ENCODE results near the gene ZBTB1. TPM values are rescaled to one million over a fixed set of nuclear protein-coding genes. Genes with fewer than 3 reads are reported as not detected.

Gene ZBTB1
- total and polyA plus RNA-seq, 4 experiments from 2014 or later: 49.7 to 107 (median 95.2) TPM

DNA sequence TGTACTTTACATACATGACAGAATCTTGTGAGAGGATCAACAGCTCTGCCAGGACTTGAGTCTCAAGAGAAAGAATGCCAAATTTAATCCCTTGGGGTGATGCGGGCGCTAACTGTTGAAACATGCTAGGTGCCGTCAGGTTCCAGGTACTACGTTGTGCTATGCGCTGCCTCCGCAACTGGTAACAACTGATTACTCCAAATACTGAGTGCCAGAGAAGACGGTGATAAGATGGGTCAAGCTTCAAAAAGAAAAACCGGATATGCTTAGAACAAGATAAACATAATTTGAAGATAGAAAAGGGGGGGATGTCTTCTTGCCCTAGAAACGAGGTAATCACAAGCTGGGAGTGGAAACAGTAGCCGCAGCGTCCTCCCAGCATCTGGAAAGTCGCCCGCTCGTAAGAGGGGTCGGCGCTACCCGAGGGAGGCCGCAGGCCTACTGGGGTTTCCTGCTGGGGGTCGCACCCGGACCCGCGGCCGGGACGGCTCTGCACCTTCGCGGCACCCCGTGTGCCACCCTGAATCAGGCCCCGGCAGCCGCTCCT is 1.6 kb upstream of the ZBTB1 start:
- ChIA-PET CTCF (ENCODE audit: partially characterized antibody) (interaction anchor here (1.1 to 5.3 kb wide), 9 partner anchors 7 to 75 kb away, joined by 4 to 28 read pairs (median 8); no protein-coding TSS in a partner anchor), POLR2A (ENCODE audit: partially characterized antibody) (interaction anchor here (0.6 to 12.6 kb wide), 19 partner anchors 8 to 909 kb away, joined by 3 to 318 read pairs (median 4); partner anchors contain the start of genes AKAP5, HSPA2 and MTHFD1)
- Mint-ChIP-seq H3K4me3 (peak overlapping the region; percentile 94 to 100 (median 98)), H3K36me3 (peaks cover 1 to 43% of the 10 kb centered on the region in 2 donors), H3K9me3 (peaks cover 0 to 3% (median 0%) of the 10 kb centered on the region in 8 donors), H3K27ac (peak overlapping the region; percentile 94 to 100 (median 99)), H3K4me1 (peaks cover 29 to 79% (median 37%) of the 10 kb centered on the region in 4 donors), H3K27me3 (peaks cover 0 to 2% of the 10 kb centered on the region in 2 donors)
- Histone ChIP-seq H3K27ac (ENCODE audit: low read depth, low read length) (peak overlapping the region; percentile 100), H3K4me3 (ENCODE audit: low read length in 2 of 2) (peak overlapping the region; percentile 47 to 77), H3K4me1 (ENCODE audit: insufficient read depth, low read length) (peaks cover 55% of the 10 kb centered on the region), H3K9me3 (ENCODE audit: control insufficient read depth in 1 of 2, low read length in 2 of 2) (no peaks in the 10 kb centered on the region), H3K27me3 (ENCODE audit: insufficient read depth, low read length) (no peaks in the 10 kb centered on the region), H3K36me3 (ENCODE audit: insufficient read depth, low read length) (peaks cover 2% of the 10 kb centered on the region)
- intact Hi-C loops (cut with micrococcal nuclease): loop anchor here (1.0 to 2.0 kb wide), 5 partner anchors 8 to 650 kb away; partner anchors contain the start of gene SYNE2
- DNase-seq: peak in 2 of 5 donors; percentile 55 to 62

GRCh38 chr14:64503434-64504309 is 898 bp upstream of the ZBTB1 start, which contains the start of gene ZBTB25:
Gene ZBTB25, minus strand, starts transcription at chr14:64503838. Its CDS starts 13,305 bp downstream, at chr14:64490533.
- intact Hi-C loops (cut with micrococcal nuclease): loop anchor here (1.0 to 2.0 kb wide), 6 partner anchors 8 to 651 kb away; partner anchors contain the start of genes CHURC1 and SYNE2
- POLR2A ChIA-PET (ENCODE audit: partially characterized antibody): interaction anchor here (0.6 to 12.6 kb wide), 31 partner anchors 8 to 908 kb away, joined by 3 to 318 read pairs (median 5); partner anchors contain the start of genes AKAP5, HSPA2, MTHFD1 and SPTB
- no peaks in the 10 kb centered on the region for H3K36me3 ChIP-seq (ENCODE audit: insufficient read depth, low read length)
- peak within 1 kb of the TSS; percentile 78 to 87 for H3K4me3 ChIP-seq (ENCODE audit: low read length in 2 of 2)
- DNase-seq: peak; percentile 97 to 100 (median 98)
- Mint-ChIP-seq H3K4me1 (peaks cover 33 to 84% (median 42%) of the 10 kb centered on the region in 4 donors), H3K9me3 (peaks cover 0 to 3% (median 0%) of the 10 kb centered on the region in 8 donors), H3K27me3 (peaks cover 0 to 2% of the 10 kb centered on the region in 2 donors), H3K4me3 (peak within 1 kb of the TSS; percentile 96 to 100 (median 98)), H3K27ac (peak within 1 kb of the TSS; percentile 99 to 100 (median 100)), H3K36me3 (peaks cover 0 to 41% of the 10 kb centered on the region in 2 donors)
- CTCF ChIA-PET (ENCODE audit: partially characterized antibody): interaction anchor here (1.1 to 5.3 kb wide), 7 partner anchors 7 to 75 kb away, joined by 4 to 28 read pairs (median 8); no protein-coding TSS in a partner anchor
- peaks cover 59% of the 10 kb centered on the region for H3K4me1 ChIP-seq (ENCODE audit: insufficient read depth, low read length)
- no peaks in the 10 kb centered on the region for H3K27me3 ChIP-seq (ENCODE audit: insufficient read depth, low read length)
- peak within 1 kb of the TSS; percentile 100 for H3K27ac ChIP-seq (ENCODE audit: low read depth, low read length)
- no peaks in the 10 kb centered on the region for H3K9me3 ChIP-seq (ENCODE audit: control insufficient read depth in 1 of 2, low read length in 2 of 2)

DNA sequence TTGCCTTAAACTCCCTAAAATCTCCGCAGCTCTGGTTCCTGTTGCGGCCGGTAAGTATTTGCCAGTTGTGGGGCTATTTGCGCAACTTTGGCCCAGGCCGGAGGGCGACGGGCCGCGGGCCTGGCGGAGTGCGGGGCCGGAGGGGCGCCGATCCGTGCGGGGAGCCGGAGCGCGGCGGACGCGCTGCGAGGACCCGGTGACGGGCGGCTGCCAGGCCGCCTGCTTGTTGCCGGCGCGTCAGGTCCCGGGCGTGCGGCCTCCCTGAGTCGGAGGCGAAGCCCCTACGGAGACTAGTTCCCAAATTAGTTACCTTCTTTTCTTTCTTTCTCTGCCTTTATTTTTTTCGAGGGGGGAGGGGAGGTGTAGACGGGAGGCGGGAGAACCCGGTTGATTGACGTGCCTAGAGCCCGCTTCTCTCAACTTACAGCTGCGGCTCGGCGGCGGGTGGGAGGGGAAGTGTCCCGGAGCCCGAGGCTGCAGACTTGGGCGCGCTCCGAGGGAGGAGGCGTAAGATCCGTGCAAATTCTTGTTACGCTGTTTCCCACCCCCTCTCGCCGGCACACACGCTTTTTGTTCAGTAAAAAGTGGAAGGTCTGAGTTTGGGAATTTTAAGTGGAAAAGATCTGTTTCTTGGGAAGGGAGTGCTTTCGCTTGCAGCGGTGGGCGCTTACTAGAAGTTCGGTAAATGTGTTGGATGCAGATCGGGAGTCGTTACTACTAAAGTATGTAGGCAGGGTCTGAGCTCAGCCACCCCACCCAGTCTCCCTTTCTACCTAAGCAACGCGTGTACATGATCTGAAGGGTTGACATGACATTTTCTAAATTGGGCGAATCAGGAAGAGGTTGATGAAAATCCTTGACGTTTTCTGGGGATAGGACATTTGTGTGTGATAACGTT is 576 bp downstream of the ZBTB1 start:
- Histone ChIP-seq H3K36me3 (ENCODE audit: insufficient read depth, low read length) (no peaks in the 10 kb centered on the region), H3K27me3 (ENCODE audit: insufficient read depth, low read length) (no peaks in the 10 kb centered on the region), H3K9me3 (ENCODE audit: control insufficient read depth in 1 of 2, low read length in 2 of 2) (no peaks in the 10 kb centered on the region), H3K4me1 (ENCODE audit: insufficient read depth, low read length) (peaks cover 59% of the 10 kb centered on the region), H3K27ac (ENCODE audit: low read depth, low read length) (peak overlapping the region; percentile 100), H3K4me3 (ENCODE audit: low read length in 2 of 2) (peak overlapping the region; percentile 78 to 87)
- Mint-ChIP-seq H3K9me3 (peaks cover 0 to 3% (median 0%) of the 10 kb centered on the region in 8 donors), H3K4me3 (peak overlapping the region; percentile 92 to 100 (median 98)), H3K27me3 (peaks cover 0 to 2% of the 10 kb centered on the region in 2 donors), H3K27ac (peak overlapping the region; percentile 99 to 100 (median 100)), H3K36me3 (peaks cover 0 to 30% of the 10 kb centered on the region in 2 donors), H3K4me1 (peaks cover 35 to 82% (median 43%) of the 10 kb centered on the region in 4 donors)
- peak; percentile 85 to 91 (median 87) for DNase-seq
- CTCF ChIA-PET (ENCODE audit: partially characterized antibody): interaction anchor here (1.0 to 5.3 kb wide), 4 partner anchors 16 to 75 kb away, joined by 3 to 28 read pairs (median 6); no protein-coding TSS in a partner anchor
- POLR2A ChIA-PET (ENCODE audit: partially characterized antibody): interaction anchor here (0.9 to 12.6 kb wide), 28 partner anchors 8 to 907 kb away, joined by 3 to 318 read pairs (median 4); partner anchors contain the start of genes AKAP5, HSPA2, MTHFD1 and SPTB
- intact Hi-C loops (cut with micrococcal nuclease): loop anchor here (1.0 kb wide), 3 partner anchors 35 to 409 kb away; partner anchors contain the start of genes CHURC1, HSPA2 and MTHFD1

DNA sequence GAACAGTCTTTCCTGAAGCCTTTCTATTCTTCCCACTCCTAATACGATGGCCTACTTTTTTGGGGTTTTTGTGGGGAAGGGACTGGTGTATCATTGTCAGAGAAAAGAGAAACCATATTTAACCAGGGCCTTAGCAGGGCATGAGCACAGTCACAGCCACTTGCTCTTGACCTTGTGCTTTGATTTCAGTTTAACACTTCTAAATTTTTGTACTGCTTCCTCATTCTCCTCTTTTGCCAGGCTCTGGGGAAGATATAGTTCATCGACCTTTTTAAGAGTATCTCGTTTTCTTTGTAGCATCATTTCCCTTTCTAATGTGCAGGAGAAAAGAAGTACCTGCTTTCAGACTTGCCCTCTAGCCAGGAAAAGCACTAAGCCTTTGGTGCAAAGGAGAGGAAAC is 2.2 kb downstream of the ZBTB1 start:
- DNase-seq: peak in 1 of 5 donors; percentile 18
- H3K4me1 Mint-ChIP-seq: peaks cover 48 to 82% (median 55%) of the 10 kb centered on the region in 4 donors
- peak overlapping the region; percentile 100 for H3K27ac ChIP-seq (ENCODE audit: low read depth, low read length)
- H3K9me3 ChIP-seq (ENCODE audit: control insufficient read depth in 1 of 2, low read length in 2 of 2): no peaks in the 10 kb centered on the region
- peak overlapping the region; percentile 78 to 87 for H3K4me3 ChIP-seq (ENCODE audit: low read length in 2 of 2)
- POLR2A ChIA-PET (ENCODE audit: partially characterized antibody): interaction anchor here (2.9 to 12.6 kb wide), 3 partner anchors 8 to 35 kb away, joined by 13 to 318 read pairs (median 75); partner anchors contain the start of gene HSPA2
- H3K4me1 ChIP-seq (ENCODE audit: insufficient read depth, low read length): peaks cover 60% of the 10 kb centered on the region
- peaks cover 5% of the 10 kb centered on the region for H3K36me3 ChIP-seq (ENCODE audit: insufficient read depth, low read length)
- H3K4me3 Mint-ChIP-seq: peak overlapping the region; percentile 86 to 100 (median 92)
- H3K9me3 Mint-ChIP-seq: peaks cover 0 to 3% (median 0%) of the 10 kb centered on the region in 8 donors
- CTCF ChIA-PET (ENCODE audit: partially characterized antibody): interaction anchor here (6.0 kb wide), 1 partner anchor 12 kb away, joined by 69 read pairs; no protein-coding TSS in a partner anchor
- H3K27me3 Mint-ChIP-seq: peaks cover 0 to 2% of the 10 kb centered on the region in 2 donors
- intact Hi-C loops (cut with micrococcal nuclease): no loop called here
- H3K27ac Mint-ChIP-seq: peak overlapping the region; percentile 94 to 100 (median 99)
- no peaks in the 10 kb centered on the region for H3K27me3 ChIP-seq (ENCODE audit: insufficient read depth, low read length)
- peaks cover 0 to 31% of the 10 kb centered on the region in 2 donors for H3K36me3 Mint-ChIP-seq

- no peaks in the 10 kb centered on the region for H3K27me3 ChIP-seq (ENCODE audit: insufficient read depth, low read length)
- ChIA-PET POLR2A (ENCODE audit: partially characterized antibody) (interaction anchor here (0.6 to 12.6 kb wide), 3 partner anchors 20 to 78 kb away, joined by 3 to 318 read pairs (median 3); no protein-coding TSS in a partner anchor), CTCF (ENCODE audit: partially characterized antibody) (interaction anchor here (1.0 to 6.0 kb wide), 4 partner anchors 13 to 120 kb away, joined by 3 to 109 read pairs (median 50); no protein-coding TSS in a partner anchor)
- H3K27ac ChIP-seq (ENCODE audit: low read depth, low read length): peak overlapping the region; percentile 100
- Mint-ChIP-seq H3K27ac (peak overlapping the region; percentile 81 to 100 (median 99)), H3K9me3 (peaks cover 0 to 3% (median 0%) of the 10 kb centered on the region in 8 donors), H3K27me3 (peaks cover 0 to 2% of the 10 kb centered on the region in 2 donors), H3K36me3 (peaks cover 0 to 29% of the 10 kb centered on the region in 2 donors), H3K4me3 (peak overlapping the region; percentile 86 to 100 (median 92)), H3K4me1 (peaks cover 50 to 82% (median 59%) of the 10 kb centered on the region in 4 donors)
- intact Hi-C loops (cut with micrococcal nuclease): no loop called here
- H3K4me1 ChIP-seq (ENCODE audit: insufficient read depth, low read length): peaks cover 62% of the 10 kb centered on the region
- peaks cover 6% of the 10 kb centered on the region for H3K36me3 ChIP-seq (ENCODE audit: insufficient read depth, low read length)
- peak in 1 of 5 donors; percentile 53 for DNase-seq
- H3K4me3 ChIP-seq (ENCODE audit: low read length in 2 of 2): peak overlapping the region in 1 of 2 donors; percentile 87
- no peaks in the 10 kb centered on the region for H3K9me3 ChIP-seq (ENCODE audit: control insufficient read depth in 1 of 2, low read length in 2 of 2)
These were observed 3.0 kb downstream of the ZBTB1 start for GRCh38 chr14:64507376-64508156.

All from CD4-positive, alpha-beta memory T cell (primary cell).